GM12878 (cell line): ENCODE measurements around the gene DGKB. TPM values are rescaled to one million over a fixed set of nuclear protein-coding genes. Genes with fewer than 3 reads are reported as not detected.

Experiments used
- ATAC-seq: fragments of 200-7000 bp; cut with Tn5 transposase; 3 replicates; pipeline ENCODE4 v1.9.1; 2020; ENCODE audit warnings: mild to moderate bottlenecking, moderate library complexity
- BruUV-seq: library from RNA; stranded (reverse); fragments of 400-500 nt; replicated peaks from 2 replicates; lab custom pipeline; 2021; lab: Mats Ljungman, UMichigan
- CTCF ChIA-PET: fragments of 300-600 bp; sonication (Branson Sonifier 250); formaldehyde crosslinking; extraction: SDS; loops from one replicate; lab custom pipeline; 2021; ENCODE audit warnings: inconsistent platforms; lab: Yijun Ruan, JAX
- POLR2A ChIA-PET: fragments of 350-600 bp; formaldehyde crosslinking; extraction: SDS; loops from one replicate; lab custom pipeline; 2021; ENCODE audit warnings: inconsistent platforms; lab: Charles Lee
- RAD21 ChIA-PET: fragments of 300-600 bp; sonication (Branson Sonifier 250); formaldehyde crosslinking; loops from one replicate; lab custom pipeline; 2023; ENCODE audit warnings: antibody characterized with exemption; ENCODE audit not compliant: unreplicated experiment; lab: Charles Lee
- SMC1A ChIA-PET: fragments of 300-600 bp; sonication (Branson Sonifier 250); formaldehyde crosslinking; loops from one replicate; lab custom pipeline; 2023; ENCODE audit not compliant: unreplicated experiment, uncharacterized antibody; lab: Charles Lee
- DNase-seq: peaks from one replicate; pipeline ENCODE4 v3.0.0-alpha.2; 2011; ENCODE audit warnings: low read depth, low spot score
- FAIRE-seq: peaks from 3 replicates; lab custom pipeline; 2011; peaks lifted over from hg19 to GRCh38; lab: Jason Lieb, UNC
- H2AFZ ChIP-seq: 2 replicates; pipeline ENCODE4 v1.6.0; 2011; ENCODE audit warnings: low read depth, low read length, control low read depth; ENCODE audit not compliant: control insufficient read depth
- H3K27ac ChIP-seq: 2 replicates; pipeline ENCODE4 v1.5.1; 2011; ENCODE audit warnings: control low read depth; ENCODE audit not compliant: control insufficient read depth, insufficient read depth
- H3K27me3 ChIP-seq, 2 experiments: replicated peaks in 1 of 2; 2 replicates each; pipeline versions ENCODE4 v1.6.0 to v1.6.1; 2011; ENCODE audit warnings: low read length in 1 of 2; ENCODE audit not compliant: control insufficient read depth in 2 of 2, insufficient read depth in 2 of 2
- H3K36me3 ChIP-seq, 2 experiments: 2 replicates each; pipeline ENCODE4 v1.5.1; 2011; ENCODE audit warnings: low read length in 1 of 2; ENCODE audit not compliant: control insufficient read depth in 2 of 2, insufficient read depth in 2 of 2
- H3K4me1 ChIP-seq: 2 replicates; pipeline ENCODE4 v1.6.1; 2011; ENCODE audit warnings: mild to moderate bottlenecking, low read length, moderate library complexity, mixed read lengths; ENCODE audit not compliant: control insufficient read depth, insufficient read depth
- H3K4me2 ChIP-seq: 2 replicates; pipeline ENCODE4 v1.6.0; 2011; ENCODE audit warnings: control low read depth; ENCODE audit not compliant: control insufficient read depth, insufficient read depth
- H3K4me3 ChIP-seq: fragments of 200-600 bp; sonication (generic); 2 replicates; pipeline ENCODE4 v1.5.1; 2016
- H3K79me2 ChIP-seq: 2 replicates; pipeline ENCODE4 v1.6.0; 2011; ENCODE audit warnings: low read length; ENCODE audit not compliant: control insufficient read depth, insufficient read depth
- H3K9ac ChIP-seq: 2 replicates; pipeline ENCODE4 v1.8.0; 2011; ENCODE audit warnings: low read length, control low read depth, mixed read lengths; ENCODE audit not compliant: control insufficient read depth, insufficient read depth
- H3K9me3 ChIP-seq: replicated peaks from 3 replicates; pipeline ENCODE4 v1.5.1; 2011; ENCODE audit warnings: mild to moderate bottlenecking, low read length; ENCODE audit not compliant: control insufficient read depth, insufficient read depth
- H4K20me1 ChIP-seq: 2 replicates; pipeline ENCODE4 v1.6.0; 2011; ENCODE audit not compliant: control insufficient read depth, insufficient read depth
- SRF ChIP-seq, 2 experiments: IDR thresholded peaks; 2 replicates each; pipeline ENCODE4 v1.6.1; 2011; ENCODE audit warnings: low read depth in 2 of 2, low read length in 2 of 2, mild to moderate bottlenecking in 1 of 2, moderate library complexity in 1 of 2
- WGBS: methylation state at CpG from one replicate; pipeline ENCODE4 v1.1.6; 2016; ENCODE audit warnings: low lambda C conversion rate; ENCODE audit not compliant: insufficient replicate concordance, insufficient coverage; ENCODE audit errors: missing lambda C conversion rate; 5-methylcytosine and 5-hydroxymethylcytosine counted together
- in situ Hi-C: fragments of 300-500 bp; cut with MboI; formaldehyde crosslinking; loops from 9 replicates; pipeline ENCODE4 v1.14.3; 2018; ENCODE audit warnings: mixed read lengths
- intact Hi-C: fragments of 100-400 bp; cut with micrococcal nuclease; formaldehyde crosslinking; loops from one replicate; pipeline ENCODE4 v1.14.2; 2022; ENCODE audit not compliant: unreplicated experiment
- polyA plus RNA-seq, 11 experiments: library from polyadenylated mRNA; depleted of rRNA in 4 of 11; unstranded in 6 of 11; stranded (reverse) in 5 of 11; fragments of >200 nt; fragmentation: Nextera tagmentation in 4 of 11; fragmentation: Illumina TruSeq in 1 of 11; extraction: Ambion mirVana in 4 of 11; extraction: Trizol in 1 of 11; gene quantifications; 1 replicate in 1 of 11; 2 replicates in 10 of 11; pipeline versions ENCODE4 v1.2.1 to v1.2.3, GENCODE V29; 2011 to 2016; ENCODE audit warnings: inconsistent platforms in 2 of 11, missing spikeins in 2 of 11, low read depth in 1 of 11
- total RNA-seq, 4 experiments: library from RNA; depleted of rRNA in 3 of 4; stranded (reverse); fragments of >200 nt in 3 of 4; fragmentation: Illumina TruSeq in 1 of 4; extraction: Trizol in 1 of 4; gene quantifications; 2 replicates each; pipeline versions ENCODE4 v1.2.1 to v1.2.3, GENCODE V29; 2013 to 2021
- TF ChIP-seq, protein P1 (sequence below): fragments of 450-650 bp; IDR thresholded peaks from 2 replicates; pipeline ENCODE4 v1.6.1; 2017; ENCODE audit warnings: mild to moderate bottlenecking, moderate library complexity

The DGKB gene
- total and polyA plus RNA-seq, 10 of the 15 experiments (the other 5 are each of a cell fraction or from before 2014, with no cell fraction given): 0.02 to 0.10 (median 0.04) TPM; not detected in 6

DNA sequence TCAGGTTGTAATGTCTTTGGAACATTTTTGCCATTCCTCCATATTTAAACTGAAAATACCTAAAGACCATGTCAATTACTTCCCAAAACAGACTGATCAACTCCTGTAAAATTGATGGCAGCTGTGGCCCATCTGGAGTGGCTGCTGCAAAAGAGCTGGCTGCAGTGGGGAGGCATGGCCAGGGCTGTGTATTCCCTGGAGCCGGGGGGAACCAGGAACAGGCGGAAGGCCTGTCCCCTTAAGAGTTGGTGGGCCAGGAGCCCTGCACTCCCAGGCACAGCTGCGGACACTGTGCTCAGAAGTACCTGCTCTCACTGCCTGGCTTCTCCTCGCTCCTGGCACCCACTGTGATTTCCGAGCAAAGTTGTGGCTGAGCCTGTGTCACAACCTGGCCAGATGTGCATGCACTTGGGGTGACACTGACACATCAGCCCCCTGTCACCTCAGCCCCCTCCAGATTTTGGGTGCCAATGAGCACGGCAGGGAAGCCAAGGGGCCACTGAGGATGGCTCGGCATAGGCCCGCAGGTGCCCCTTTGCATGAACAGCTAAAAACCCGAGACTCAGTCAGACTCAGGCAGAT lies 116.1 kb downstream of the DGKB start:
- Histone ChIP-seq H3K9me3 (no peaks in the 10 kb centered on the region), H2AFZ (no peak overlapping the region), H3K27ac (no peak overlapping the region), H3K79me2 (no peaks in the 10 kb centered on the region), H3K4me1 (no peaks in the 10 kb centered on the region), H3K4me3 (no peak overlapping the region), H3K27me3 (no peaks in the 10 kb centered on the region; a peak in 1 of 4 replicates), H3K9ac (no peak overlapping the region), H4K20me1 (no peaks in the 10 kb centered on the region), H3K4me2 (no peak overlapping the region), H3K36me3 (no peaks in the 10 kb centered on the region)
- ATAC-seq (no peak), FAIRE-seq (no peak), DNase-seq (no peak)
- ChIA-PET POLR2A (no interaction called here), CTCF (no interaction called here), RAD21 (no interaction called here), SMC1A (no interaction called here)
- TF ChIP-seq, protein P1, sequence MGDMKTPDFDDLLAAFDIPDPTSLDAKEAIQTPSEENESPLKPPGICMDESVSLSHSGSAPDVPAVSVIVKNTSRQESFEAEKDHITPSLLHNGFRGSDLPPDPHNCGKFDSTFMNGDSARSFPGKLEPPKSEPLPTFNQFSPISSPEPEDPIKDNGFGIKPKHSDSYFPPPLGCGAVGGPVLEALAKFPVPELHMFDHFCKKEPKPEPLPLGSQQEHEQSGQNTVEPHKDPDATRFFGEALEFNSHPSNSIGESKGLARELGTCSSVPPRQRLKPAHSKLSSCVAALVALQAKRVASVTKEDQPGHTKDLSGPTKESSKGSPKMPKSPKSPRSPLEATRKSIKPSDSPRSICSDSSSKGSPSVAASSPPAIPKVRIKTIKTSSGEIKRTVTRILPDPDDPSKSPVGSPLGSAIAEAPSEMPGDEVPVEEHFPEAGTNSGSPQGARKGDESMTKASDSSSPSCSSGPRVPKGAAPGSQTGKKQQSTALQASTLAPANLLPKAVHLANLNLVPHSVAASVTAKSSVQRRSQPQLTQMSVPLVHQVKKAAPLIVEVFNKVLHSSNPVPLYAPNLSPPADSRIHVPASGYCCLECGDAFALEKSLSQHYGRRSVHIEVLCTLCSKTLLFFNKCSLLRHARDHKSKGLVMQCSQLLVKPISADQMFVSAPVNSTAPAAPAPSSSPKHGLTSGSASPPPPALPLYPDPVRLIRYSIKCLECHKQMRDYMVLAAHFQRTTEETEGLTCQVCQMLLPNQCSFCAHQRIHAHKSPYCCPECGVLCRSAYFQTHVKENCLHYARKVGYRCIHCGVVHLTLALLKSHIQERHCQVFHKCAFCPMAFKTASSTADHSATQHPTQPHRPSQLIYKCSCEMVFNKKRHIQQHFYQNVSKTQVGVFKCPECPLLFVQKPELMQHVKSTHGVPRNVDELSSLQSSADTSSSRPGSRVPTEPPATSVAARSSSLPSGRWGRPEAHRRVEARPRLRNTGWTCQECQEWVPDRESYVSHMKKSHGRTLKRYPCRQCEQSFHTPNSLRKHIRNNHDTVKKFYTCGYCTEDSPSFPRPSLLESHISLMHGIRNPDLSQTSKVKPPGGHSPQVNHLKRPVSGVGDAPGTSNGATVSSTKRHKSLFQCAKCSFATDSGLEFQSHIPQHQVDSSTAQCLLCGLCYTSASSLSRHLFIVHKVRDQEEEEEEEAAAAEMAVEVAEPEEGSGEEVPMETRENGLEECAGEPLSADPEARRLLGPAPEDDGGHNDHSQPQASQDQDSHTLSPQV: no peak
- 0 out of 4 replicates have a peak, but pooled peaks of 1 of the 2 experiments have one; percentile 8 for TF ChIP-seq SRF (IDR thresholded peaks at IDR 0.05; ENCODE audit: low read depth in 2 of 2, low read length in 2 of 2)
- intact Hi-C loops (no loop called here), in situ Hi-C loops (no loop called here)
- BruUV-seq: no TSS peak
- 26% methylated on average over 8 of the region's 9 CpGs for WGBS
